OCI-M2 (cell line): ENCODE data around the gene HOXC10.

Experiments used
- DNase-seq: peaks from one replicate; lab custom pipeline; 2025; ENCODE audit not compliant: unreplicated experiment; lab: John Stamatoyannopoulos, UW

Gene HOXC10

GRCh38 chr12:54028314-54029201, 43.6 kb downstream of the HOXC10 start, which contains the start of gene HOXC6:
HOXC6 (plus strand) TSS chr12:54028440; CDS start chr12:54028522, 82 bp downstream.
- no peak for DNase-seq

GRCh38 chr12:54029529-54030441, 44.8 kb downstream of the HOXC10 start:
- DNase-seq, result no peak

GRCh38 chr12:54030442-54030801, 45.5 kb downstream of the HOXC10 start:
- DNase-seq, result no peak

- DNase-seq, result no peak
Measured at GRCh38 chr12:54030889-54031471, 46.0 kb downstream of the HOXC10 start.

- no peak for DNase-seq
Measured at GRCh38 chr12:54031480-54031879, 46.5 kb downstream of the HOXC10 start.

GRCh38 chr12:54032086-54032619, 47.2 kb downstream of the HOXC10 start:
- DNase-seq, result no peak

- peak; percentile 40 for DNase-seq
Measured at GRCh38 chr12:54032627-54033100, 47.7 kb downstream of the HOXC10 start, which contains the start of gene HOXC5. HOXC5 (plus strand) TSS chr12:54033050; CDS start chr12:54033123, 73 bp downstream.

GRCh38 chr12:54033106-54033979, 48.4 kb downstream of the HOXC10 start:
- no peak for DNase-seq

GRCh38 chr12:54033980-54034784, 49.2 kb downstream of the HOXC10 start:
- DNase-seq, result no peak

GRCh38 chr12:54034785-54035310, 49.9 kb downstream of the HOXC10 start:
- DNase-seq, result no peak

- no peak for DNase-seq
Measured at GRCh38 chr12:54035568-54036264, 50.8 kb downstream of the HOXC10 start.

GRCh38 chr12:54036620-54037359, 51.8 kb downstream of the HOXC10 start:
- DNase-seq, result no peak

GRCh38 chr12:54037360-54038283, 52.7 kb downstream of the HOXC10 start:
- no peak for DNase-seq

- no peak for DNase-seq
Measured at GRCh38 chr12:54038284-54038870, 53.4 kb downstream of the HOXC10 start.

GRCh38 chr12:54038871-54039414, 54.0 kb downstream of the HOXC10 start:
- DNase-seq, result no peak
